ENCODE measurements around the gene DLK2.

DLK2 gene

DNA sequence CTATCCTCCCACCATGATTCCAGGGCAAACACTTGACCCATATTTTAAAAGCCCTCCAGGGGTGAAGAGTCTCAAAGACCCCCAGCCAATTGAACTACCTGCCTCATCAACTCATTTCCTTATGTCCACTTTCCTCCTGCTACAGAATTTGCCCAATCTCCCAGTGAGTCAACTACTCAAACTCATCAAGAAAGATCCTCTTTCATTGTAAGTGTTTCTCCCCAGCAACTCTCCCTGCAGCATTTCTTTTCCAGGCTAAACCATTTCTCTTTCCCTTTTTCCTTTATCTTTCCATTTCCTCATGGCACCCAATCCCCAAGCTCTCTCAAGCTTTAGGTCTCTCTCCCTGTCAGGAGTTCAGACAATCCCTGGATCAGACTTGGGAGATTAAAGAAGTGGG, 1.5 kb downstream of the DLK2 start:
- FAIRE-seq: no peak

DNA sequence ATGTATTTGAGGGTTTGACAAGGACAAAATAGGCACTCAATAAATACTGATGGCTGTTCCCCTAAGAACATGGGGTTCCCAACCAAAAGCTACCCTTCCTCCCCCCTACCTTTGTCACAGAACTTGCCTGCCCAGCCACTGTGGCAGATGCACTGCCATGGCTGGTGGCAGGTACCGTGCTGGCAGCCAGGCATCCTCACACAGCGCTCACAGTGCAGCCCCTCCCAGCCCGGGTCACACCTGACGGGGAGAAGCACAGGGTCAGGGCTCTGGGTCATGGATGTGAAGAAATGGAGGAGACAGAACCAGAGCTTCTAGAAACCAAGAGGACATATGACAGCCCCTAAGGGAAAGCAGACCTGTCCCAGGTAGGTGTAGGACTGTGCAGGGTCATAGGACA, 2.5 kb downstream of the DLK2 start:
- FAIRE-seq: no peak

DNA sequence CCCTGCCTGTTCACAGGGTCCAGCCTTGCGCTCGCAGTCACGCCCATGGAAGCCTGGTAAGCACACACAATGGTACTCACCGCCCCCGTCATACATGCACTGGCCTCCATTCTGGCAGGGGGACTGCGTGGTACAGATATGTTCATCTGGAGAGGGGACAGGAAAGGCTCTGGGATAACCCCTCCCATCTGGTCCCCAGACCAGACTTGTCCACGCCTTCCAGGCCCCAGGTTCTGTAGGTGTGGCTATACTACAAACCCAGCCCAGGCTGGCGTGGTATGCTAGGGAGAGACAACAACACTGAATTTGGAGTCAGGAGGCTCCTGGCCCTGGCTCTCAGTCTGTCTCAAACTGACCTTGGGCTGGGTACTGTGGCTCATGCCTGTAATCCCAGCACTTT, 3.4 kb downstream of the DLK2 start:
- FAIRE-seq: no peak

DNA sequence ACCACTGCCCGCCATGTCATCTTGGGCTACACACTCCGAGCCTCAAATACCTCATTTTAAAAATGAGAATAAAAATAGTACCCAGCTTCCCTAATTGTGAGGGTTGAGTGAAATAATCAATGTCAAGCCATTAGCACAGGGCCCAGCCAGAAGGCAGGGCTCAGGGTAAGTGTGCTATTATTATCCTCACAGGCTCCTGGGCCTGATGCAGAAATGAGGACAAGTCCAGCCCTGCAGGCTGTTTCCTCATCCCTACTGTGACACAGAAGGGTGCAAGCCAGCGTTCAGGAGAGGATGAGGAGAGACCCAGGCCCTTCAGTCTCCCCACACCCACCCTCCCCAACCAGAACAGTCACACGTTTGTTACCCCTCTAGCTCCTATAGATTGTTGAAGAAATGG, 4.0 kb downstream of the DLK2 start:
- no peak for FAIRE-seq

DNA sequence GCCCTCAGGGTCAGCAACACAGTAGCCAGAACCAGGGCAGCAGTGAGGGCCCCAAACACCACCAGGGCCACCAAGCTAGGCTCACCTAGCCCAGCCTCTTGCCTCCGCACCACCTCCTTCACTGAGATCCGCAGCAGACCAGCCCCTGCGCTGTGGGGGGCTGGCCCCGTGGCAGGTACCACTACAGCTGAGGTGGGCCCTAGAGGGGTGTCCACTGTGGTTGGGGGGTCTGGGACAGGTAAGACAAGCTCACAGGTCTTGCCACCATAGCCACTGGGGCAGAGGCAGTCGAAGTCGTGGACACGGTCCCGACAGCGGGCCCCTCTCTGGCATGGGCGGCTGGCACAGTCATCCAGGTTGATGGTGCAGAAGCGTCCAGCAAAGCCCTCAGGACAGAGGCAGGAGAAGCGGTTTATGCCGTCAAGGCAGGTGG, 4.6 kb downstream of the DLK2 start:
- no peak for FAIRE-seq

DNA sequence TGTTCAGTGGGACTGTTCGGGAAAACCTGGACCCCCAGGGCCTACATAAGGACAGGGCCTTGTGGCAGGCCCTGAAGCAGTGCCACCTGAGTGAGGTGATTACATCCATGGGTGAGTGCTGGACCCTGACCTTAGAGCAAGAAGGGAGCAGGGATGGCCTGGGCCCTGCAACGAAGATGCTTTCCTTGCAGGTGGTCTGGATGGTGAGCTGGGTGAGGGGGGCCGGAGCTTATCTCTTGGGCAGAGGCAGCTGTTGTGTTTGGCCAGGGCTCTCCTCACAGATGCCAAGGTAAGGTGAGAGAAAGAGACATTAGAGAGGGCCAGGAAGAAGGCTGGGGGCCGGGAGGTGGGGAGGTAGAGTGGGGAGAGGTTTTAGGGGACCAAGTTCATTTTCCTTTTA, 6.4 kb downstream of the DLK2 start:
- FAIRE-seq: no peak

DNA sequence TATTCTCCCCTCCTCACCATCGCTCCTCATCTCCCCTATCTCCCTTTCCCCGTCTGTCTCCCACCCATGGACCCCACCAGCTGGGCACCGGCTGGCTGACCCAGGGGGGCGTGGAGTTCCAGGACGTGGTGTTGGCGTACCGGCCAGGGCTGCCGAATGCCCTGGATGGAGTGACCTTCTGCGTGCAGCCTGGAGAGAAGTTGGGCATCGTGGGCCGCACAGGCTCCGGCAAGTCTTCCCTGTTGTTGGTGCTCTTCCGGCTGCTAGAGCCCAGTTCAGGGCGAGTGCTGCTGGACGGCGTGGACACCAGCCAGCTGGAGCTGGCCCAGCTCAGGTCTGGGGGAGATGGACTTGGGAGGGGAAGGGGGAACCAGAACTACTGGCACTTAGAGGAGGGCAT, 7.7 kb downstream of the DLK2 start:
- FAIRE-seq: no peak

DNA sequence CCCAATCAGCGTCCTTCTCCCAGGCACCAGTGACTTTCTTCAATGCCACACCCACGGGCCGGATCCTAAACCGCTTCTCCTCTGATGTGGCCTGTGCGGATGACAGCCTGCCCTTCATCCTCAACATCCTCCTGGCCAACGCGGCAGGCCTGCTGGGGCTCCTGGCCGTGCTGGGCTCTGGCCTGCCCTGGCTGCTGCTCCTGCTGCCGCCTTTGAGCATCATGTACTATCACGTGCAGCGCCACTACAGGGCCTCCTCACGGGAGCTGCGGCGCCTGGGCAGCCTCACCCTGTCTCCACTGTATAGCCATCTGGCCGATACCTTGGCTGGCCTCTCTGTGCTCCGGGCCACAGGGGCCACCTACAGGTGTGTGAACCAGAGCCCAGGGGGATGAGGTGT, 9.8 kb downstream of the DLK2 start:
- FAIRE-seq: no peak

DNA sequence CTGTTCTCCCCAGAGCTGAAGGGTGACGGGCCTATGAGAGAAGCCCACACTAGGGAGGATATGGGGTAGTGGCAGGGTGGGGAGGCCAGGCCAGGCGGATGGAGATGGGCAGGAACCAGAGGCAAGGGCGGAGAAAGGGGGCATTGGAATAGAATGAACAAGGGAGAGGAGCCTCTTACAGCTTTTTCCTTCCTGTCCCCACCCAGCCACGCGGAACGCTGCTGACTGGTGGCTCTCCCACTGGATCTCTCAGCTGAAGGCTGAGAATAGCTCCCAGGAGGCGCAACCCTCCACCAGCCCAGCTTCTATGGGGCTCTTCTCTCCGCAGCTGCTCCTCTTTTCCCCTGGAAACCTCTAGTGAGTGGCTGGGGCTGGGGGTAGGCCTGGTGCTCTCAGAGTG, 10.8 kb downstream of the DLK2 start:
- no peak for FAIRE-seq

DNA sequence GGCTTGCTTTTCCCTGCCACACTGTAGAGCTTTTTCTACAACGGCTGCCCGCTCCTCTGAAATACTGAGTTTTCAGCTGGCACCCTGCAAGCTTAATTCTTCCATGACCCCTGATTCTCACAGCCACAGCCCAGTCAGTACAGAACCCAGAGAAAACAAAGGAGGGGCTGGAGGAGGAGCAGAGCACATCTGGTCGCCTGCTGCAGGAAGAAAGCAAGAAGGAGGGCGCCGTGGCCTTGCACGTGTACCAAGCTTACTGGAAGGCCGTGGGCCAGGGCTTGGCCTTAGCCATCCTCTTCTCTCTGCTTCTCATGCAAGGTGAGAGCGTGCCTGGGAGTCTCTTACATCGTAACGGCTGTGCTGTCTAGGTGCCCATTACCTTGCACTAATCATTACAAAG, 11.3 kb downstream of the DLK2 start:
- no peak for FAIRE-seq

DNA sequence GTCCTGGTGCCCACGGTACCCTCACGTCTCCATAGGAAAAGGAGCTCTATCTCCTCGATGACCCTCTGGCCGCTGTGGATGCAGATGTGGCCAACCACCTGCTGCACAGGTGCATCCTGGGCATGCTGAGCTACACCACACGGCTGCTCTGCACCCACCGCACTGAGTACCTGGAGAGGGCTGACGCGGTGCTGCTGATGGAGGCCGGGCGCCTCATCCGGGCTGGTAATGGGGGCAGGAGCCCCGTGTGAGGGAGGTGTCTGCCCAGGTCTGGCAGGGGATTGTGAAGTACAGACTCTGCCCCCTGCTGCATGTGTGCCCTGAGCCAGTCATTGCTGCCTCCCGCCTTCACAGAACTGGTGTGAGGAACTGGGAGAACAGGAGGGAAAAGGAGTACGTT, 12.4 kb downstream of the DLK2 start:
- no peak for FAIRE-seq

DNA sequence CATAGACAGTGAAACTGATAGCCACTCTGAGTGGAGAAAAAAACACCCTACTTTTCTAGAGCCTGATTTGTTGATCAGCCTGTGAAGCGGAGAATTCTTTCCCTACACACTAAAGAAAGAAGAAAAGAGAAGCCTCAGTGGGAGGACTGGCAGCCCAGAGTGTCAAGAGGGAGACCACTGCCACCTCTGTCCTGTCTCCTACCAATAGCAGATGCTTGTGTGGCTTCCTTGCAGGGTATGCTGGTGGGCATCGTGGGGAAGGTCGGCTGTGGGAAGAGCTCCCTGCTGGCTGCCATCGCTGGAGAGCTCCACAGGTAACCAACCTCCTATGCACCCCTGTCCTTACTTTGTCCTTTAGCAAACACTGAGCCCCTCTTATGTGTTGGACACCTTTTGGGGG, 17.6 kb downstream of the DLK2 start:
- FAIRE-seq: no peak

DNA sequence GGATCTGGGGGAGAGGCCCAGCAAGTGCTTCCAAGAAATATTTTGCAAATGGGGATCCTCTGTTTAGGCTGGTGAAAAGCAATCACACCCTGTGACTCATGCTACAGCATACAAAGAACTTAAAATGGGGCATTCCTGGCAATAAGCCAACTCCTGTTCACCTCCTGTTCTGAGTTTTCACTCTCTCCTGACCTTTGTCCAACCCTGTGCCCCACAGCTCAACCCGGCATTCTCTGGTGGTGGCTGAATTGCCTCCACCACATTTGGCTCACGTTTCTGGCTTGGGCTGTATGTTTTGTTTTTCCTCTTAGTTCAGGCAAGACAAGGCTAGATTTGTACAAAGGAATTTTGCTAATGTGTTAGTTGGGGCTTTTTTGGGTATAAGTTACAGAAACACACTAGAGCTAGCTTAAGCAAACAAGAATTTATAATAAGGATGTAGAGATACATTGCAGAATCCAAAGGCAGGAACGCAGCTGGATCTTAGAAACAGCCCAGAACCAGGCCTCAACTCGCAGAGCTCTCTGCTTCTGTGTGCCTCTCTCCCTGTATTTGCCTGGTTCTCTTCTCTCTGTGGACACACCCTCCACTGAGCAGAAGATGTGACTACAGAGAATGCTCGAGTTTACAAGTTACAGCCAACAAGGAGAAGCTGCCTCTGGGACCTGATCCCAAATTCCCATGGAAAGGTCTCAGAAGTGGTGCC, 18.6 kb downstream of the DLK2 start:
- peak; percentile 41 for FAIRE-seq

DNA sequence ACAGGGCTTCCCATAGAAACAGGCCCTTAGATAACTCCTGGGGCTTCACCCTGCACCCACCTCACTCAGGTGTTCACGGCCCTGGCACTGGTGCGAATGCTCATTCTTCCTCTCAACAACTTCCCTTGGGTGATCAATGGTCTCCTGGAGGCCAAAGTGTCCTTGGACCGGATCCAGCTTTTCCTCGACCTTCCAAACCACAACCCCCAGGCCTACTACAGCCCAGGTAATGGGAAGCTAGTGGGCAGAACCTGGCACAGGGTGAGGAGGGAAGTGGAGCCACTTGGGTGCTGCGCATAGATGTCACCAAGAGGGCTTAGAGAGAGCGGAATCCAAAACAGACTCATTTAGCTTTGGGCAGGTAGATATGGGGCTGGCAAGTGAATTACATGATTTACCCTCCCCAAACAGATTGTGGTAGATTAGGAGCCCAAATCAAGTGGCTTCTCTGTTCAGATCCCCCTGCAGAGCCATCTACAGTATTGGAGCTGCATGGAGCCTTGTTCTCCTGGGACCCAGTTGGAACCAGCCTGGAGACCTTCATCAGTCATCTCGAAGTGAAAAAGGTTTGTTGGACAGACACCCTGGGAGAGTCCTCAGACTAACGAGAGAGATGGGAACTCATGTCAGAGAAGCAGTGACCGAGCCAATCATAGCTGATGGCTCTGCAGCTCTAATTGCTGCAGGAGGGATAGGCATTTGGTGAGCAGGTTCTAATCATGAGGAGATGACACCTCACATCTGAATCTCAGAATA, 19.5 kb downstream of the DLK2 start:
- no peak for FAIRE-seq

DNA sequence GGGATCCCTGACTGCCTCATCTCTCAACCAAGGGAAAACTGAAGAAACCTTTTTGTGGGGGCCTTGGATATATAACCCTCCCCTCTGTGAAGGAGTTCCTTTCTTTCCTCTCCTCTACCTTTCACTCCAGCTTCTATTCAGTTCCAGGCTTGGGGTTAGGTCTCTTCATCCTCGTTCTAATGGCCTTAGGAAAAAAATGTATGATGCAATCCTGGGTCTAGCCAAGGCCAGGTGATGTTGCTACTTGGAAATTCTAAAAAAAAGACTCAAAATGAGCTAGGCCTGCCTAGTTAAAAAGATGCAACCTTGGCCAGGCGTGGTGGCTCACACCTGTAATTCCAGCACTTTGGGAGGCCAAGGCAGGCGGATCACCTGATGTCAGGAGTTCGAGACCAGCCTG, 20.4 kb downstream of the DLK2 start:
- FAIRE-seq: no peak

DNA sequence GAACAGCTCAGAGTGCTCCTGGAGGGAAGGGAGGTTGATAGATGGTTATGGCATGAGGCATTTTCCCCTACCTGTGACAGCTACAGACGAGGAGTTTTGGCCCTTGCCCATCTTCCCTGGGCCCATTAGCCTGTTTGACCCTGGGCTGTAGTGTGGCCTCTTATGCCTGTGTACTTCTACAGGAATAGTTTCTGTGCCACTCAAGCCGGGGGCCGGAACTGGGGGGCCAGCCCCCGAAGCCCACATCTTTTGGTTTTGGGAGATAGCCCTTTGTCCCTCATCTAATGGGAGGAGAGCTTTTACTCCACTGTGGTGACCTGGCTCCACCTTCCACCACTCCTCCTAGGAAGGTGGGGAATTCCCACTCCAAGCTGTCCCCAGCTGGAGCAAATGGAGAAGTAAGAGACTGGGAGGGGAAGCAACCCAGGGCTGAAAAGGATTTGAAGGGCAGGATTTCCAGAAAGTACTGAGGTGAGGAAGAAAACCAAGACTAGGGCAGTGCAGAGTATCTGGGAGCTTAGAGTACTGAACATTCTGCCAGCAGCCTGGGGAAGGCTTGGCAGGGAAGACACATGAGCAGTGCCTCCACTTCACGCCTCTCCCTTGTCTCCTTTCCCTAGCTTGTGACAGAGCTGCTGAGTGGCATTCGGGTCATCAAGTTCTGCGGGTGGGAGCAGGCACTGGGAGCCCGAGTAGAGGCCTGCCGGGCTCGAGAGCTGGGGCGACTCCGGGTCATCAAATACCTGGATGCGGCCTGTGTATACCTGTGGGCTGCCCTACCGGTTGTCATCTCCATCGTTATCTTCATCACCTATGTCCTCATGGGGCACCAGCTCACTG, 21.1 kb downstream of the DLK2 start:
- no peak for FAIRE-seq

DNA sequence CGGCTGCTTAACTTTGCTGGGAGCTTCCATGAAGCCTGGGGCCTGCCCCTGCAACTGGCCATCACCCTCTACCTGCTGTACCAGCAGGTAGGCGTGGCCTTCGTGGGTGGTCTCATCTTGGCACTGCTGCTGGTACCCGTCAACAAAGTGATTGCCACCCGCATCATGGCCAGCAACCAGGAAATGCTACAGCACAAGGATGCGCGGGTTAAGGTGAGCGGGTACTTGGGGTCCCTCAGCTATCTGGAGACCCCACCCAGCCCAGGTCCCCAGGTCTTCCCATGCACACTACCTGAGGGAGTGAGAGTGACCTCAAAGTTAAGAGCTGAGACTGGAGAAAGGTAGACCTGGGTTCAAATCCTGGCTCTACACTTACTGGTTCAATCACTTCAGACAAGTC, 22.2 kb downstream of the DLK2 start:
- FAIRE-seq: no peak

DNA sequence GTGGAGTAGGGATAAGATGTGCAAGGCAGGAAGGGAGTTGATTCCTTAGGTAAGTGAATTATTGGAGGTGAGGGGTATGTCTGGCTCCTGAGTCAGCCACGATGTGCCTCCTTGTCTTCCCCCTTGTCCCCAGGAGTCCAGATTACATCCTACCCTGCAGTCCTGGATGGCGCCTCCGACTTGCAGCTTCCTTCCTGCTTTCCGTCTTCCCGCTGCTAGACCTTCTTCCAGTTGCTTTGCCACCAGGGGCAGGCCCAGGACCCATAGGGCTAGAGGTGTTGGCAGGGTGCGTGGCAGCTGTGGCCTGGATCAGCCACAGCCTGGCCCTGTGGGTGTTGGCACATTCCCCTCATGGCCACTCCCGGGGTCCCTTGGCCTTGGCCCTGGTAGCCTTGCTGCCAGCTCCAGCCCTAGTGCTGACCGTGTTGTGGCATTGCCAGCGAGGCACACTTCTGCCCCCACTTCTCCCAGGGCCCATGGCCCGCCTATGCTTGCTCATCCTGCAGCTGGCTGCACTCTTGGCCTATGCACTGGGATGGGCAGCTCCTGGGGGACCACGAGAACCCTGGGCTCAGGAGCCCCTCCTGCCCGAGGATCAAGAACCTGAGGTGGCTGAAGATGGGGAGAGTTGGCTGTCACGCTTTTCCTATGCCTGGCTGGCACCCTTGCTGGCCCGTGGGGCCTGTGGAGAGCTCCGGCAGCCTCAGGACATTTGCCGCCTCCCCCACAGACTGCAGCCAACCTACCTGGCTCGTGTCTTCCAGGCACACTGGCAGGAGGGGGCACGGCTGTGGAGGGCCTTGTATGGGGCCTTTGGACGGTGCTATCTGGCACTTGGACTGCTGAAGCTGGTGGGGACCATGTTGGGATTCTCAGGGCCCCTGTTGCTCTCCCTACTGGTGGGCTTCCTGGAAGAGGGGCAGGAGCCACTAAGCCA, 23.1 kb downstream of the DLK2 start:
- FAIRE-seq: no peak

DNA sequence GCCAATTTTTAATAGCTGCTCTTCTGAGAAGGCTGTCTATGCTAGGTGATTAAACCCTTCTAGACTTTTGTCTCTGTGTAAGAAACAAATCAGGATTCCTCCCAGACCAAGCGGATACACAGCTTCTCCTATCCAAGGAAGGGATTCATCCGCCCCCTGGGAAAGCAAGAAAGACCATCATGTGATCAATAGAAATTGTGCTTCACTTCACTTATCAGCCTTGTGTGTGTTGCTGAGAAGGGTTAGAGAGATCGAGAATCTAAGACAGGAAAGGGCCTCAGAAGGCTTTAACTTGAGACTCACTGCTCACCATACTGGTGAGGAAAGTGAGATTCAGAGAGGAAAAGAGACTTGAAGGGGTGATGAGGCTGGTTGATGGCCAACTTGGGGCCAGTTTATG, 26.5 kb downstream of the DLK2 start:
- no peak for FAIRE-seq

DNA sequence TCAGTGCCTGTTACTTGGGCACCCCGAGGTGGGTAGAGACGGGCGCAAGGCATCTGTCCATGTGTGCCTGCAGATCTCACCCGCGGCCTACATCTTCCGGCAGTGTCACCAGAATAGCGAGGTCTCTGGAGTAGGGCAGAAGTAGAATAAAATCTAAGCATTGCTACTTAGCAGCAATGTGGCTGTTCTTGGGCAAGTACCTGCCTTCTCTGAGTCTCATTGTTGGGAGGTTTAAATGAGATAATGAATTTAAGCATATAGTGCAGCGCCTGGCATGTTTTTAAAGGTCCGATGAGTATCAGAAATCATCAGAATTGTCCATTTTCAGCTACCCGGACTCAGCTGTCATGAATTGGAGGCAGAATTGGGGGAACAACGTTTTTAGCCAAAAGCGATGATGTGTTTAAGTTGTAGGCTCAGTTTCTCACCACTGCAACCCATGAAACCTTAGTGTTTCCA, 27.2 kb downstream of the DLK2 start:
- no peak for FAIRE-seq

DNA sequence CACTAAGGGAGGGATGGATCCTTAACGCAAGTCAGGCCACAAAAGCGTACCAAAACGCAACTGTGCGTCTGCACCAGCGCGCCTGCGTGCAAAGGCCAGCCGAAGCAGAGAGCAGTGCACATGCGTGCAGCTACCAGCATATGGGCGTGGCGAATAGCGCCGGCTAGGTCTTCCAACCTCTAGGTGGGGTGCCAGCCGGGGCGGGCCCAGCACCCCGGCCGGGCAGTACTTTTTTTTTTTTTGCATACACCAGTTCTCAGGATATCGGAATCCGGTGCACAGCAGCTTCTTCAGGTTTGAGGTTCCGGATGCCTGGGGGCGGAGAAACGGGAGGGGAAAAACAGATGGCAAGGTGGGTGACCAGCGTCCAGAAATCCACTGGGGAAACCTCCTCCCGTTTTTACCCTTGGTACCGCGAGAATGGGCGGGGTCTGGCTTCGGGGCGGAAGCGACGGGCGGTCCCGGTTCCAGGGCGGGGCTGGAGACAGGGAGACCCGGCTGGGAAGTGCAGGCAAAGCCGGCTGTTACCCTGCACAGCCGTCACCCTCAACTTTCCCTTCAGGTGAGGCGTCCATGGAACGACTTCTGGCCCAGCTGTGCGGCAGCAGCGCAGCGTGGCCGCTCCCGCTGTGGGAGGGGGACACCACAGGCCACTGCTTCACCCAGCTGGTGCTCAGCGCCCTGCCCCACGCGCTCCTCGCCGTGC, 27.8 kb downstream of the DLK2 start, which contains the start of gene ABCC10:
TSS of gene ABCC10 (plus strand) at position 136 of the 706 bp plus-strand sequence. CDS start at position 574, 438 bp downstream.
- FAIRE-seq: peak; percentile 67
